GM19025 (cell line): ENCODE data around the gene RBM38.

Experiments
- ATAC-seq: cut with Tn5 transposase; IDR thresholded peaks from one replicate; pipeline ENCODE4 v1.9.1; 2021; ENCODE audit warnings: mild to moderate bottlenecking, low read depth, moderate library complexity; ENCODE audit not compliant: unreplicated experiment

RBM38 gene

DNA sequence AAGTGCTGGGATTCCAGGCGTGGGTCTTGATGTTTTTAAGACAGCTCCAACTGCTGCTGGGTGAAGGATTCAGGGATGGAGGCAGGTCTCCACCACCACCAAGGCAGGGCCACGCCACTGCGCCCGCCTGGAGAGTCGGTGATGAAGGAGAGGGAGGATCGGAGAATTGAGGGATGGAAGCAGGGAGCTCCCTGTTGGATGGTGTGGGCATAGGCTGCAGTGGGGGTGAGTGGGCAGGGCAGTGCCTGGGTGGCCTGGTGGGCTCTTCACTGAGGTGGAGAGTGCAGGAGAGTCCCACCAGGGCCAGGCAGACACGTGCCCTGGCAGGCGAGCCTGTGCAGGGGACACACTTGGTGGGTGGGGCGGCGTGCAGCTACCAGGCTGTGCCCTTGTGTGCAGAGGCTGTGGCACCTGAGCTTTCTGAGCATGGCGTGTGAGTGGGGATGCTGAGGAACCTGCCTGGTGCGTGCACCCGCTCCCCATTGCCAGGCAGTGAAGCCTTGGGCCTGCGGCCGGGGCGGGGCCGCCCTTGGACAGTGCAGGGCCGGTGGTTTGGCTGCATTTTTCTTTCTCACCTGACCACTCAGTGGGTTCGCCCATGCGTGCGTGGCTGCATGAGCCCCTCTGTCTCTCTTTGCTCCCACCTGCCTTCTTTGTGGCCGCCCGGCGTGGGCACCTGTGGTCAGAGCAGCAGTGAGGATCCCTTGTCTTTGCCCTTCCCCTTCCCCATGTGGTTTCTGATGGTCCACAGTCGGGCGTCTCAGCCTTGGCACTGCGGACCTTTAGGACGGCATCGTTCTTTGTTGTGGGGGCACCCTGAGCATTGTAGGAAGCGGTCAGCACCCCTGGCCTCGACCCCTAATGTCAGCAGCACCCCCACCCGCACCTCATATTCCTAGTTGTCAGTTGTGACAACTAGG, 11.3 kb downstream of the RBM38 start:
- no peak for ATAC-seq

DNA sequence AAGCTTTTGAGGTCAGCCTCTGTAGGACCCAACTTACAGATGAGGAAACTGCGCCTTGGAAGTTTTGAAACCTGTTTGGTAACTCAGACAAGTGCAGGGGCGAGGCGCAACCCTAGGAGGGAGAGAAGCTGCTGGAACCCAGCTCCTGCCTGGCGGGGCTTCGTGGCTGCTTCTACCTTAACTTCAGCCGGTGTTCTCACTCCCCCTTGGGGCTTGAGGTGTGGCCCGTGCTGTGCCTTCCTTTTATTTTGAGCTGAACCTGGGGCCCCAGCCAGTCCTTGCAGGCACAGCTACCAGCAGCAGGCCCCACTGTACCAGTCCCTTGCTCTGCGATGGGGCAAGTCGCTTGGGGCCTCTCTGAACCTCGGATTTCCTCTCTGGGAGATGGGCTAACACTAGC, 12.0 kb downstream of the RBM38 start:
- ATAC-seq, result no peak

DNA sequence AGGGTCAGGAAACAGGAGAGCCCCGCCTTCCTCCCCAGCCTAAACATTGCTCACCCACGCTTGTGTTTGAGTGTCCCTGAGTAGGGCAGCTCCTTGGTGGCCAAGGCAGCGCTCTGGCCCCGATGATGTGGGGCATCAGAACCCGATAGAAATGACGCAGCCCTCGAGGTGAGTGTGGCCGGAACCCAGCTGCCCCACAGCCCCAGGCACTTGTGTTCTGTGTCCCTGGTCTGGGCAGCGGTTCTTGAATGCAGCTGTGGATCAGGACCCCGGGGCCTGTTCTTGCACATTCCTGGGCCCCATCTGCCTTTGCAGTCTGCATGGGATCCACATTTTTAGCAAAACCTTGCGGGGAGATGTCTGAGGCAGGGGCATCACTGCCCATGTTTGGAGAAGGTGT, 12.8 kb downstream of the RBM38 start:
- no peak for ATAC-seq

DNA sequence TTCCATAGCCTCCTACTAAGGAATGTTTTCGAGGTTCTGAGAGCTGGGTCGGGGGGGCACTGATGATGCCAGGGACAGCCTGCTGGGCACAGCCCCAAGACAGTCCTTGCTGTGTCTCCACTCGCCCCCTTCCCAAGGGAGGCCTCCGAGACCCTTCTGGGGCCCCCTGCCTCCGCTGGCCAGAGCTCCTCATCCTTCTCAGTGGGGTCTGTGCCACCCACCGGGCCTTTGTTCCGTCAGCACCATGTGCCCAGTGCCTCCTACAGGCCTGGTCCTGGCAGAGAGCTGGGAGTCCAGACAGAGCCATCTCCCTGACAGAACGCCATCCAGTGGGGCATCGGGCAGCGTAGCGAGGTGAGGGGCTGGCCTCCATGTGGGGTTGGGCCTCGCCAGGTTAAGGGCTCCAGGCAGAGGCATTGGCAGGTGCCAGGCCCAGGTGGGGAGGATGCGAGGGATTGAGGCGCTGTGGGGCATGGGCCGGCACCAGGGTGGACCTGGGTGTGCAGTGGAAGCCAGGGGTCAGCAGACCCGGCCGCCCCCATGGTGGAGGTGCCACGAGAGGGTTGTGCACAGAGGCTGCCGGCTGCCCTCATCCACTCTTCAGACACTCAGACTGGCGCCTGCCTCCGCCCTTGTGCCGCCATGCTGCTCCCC, 13.3 kb downstream of the RBM38 start:
- no peak for ATAC-seq

DNA sequence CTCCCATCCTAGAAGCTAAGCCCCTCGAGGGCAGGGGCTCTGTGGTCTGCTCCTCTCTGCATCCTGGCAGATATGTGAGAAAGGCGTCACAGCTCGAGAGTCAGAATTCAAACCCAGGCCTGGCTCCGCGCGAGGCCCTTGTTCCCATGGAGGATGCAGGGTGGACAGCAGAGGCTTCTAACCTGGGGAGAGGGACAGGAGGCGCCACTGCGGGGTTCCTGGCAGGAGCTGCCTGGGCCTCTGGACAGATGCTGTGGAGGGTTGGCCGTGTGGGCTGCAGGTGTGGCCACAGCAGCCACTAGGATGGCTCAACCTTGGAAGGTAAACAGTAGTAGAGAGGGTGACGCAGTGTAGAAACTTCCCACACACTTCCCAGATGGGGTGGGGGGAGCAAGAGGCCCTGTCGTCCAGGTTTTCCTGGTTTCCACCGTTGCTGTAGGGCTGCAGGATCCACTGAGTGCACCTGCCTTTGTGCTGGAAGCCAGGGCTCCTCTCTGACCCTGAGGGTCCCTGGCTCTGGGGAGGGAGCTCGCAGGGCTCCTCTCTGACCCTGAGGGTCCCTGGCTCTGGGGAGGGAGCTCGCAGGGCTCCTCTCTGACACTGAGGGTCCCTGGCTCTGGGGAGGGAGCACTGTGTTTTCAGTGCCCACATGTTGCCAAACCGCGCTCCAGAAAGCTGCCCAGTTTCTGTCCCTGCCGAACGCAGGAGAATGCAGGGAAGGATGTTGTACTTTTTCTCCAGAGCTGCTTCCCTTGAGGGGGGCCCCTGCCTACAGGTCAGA, 14.2 kb downstream of the RBM38 start:
- no peak for ATAC-seq

DNA sequence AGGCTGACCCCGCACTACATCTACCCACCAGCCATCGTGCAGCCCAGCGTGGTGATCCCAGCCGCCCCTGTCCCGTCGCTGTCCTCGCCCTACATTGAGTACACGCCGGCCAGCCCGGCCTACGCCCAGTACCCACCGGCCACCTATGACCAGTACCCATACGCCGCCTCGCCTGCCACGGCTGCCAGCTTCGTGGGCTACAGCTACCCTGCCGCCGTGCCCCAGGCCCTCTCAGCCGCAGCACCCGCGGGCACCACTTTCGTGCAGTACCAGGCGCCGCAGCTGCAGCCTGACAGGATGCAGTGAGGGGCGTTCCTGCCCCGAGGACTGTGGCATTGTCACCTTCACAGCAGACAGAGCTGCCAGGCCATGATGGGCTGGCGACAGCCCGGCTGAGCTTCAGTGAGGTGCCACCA, 16.4 kb downstream of the RBM38 start:
- ATAC-seq, result no peak

DNA sequence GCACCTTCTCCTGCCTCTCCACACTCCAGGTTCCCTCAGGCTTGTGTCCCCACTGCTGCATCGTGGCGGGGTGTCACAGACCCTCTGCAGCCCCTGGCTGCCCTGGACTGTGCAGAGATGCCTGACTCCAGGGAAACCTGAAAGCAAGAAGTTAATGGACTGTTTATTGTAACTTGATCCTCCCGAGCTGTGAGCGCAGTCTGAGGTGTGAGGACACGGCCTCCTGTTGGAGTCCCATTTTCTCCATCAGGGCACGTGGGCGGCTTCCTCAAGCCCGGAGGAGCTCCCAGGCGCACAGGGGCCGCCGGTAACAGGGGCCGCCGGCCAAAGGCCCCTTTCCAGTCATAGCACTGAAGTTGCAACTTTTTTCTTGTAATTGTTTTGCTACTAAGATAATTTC, 16.9 kb downstream of the RBM38 start:
- ATAC-seq, result no peak

DNA sequence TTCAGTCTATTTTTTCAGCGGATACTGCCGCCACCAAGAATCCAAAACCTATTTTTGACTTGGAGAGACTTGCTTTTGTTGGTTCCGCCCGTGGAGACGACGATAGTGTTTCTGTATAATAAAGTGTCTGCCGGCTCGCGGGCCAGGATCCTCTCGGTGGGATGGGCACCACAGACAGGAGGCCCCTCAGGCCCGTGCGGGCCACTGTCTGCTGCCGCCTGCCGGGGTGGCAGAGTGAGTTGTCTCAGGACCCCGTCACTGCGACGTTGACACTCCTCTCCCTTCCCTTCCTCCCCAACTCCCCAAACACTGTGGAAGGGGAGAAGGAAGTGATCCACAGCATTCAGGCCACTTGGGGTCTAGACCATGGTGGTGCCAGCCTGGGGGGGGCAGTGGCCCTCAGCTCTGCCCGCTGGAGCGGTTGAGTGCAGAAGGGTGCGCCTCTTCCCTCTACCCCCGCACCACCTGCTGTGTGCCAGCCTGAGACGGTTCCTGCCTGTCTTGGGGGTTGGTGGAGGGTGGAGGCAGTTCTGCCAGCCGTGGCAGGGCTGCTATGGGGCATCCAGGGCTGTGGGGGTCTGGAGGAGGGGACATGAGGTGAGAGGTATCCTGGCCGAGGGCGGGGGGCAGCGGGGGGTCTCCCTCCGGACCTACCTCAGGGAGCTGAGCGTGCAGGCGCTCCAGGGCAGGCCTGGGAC, 17.5 kb downstream of the RBM38 start:
- no peak for ATAC-seq

DNA sequence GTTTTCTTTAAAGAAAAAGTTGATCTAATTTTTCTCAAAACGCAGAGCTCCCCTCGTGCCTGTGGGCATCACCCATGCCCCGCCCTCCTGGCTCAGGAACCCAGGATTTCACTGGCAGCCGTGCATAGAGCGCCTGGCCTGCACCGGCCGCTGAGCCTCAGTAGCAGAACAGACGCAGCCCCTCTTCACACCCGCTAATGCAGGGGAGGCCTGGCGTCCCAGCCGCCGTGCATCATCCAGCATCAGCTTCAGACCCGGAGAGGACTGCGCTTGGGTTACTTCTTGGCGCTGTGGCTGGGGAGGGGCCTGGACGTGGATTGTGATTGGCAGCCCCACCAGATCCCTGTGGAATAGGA, 18.1 kb downstream of the RBM38 start:
- ATAC-seq, result no peak

DNA sequence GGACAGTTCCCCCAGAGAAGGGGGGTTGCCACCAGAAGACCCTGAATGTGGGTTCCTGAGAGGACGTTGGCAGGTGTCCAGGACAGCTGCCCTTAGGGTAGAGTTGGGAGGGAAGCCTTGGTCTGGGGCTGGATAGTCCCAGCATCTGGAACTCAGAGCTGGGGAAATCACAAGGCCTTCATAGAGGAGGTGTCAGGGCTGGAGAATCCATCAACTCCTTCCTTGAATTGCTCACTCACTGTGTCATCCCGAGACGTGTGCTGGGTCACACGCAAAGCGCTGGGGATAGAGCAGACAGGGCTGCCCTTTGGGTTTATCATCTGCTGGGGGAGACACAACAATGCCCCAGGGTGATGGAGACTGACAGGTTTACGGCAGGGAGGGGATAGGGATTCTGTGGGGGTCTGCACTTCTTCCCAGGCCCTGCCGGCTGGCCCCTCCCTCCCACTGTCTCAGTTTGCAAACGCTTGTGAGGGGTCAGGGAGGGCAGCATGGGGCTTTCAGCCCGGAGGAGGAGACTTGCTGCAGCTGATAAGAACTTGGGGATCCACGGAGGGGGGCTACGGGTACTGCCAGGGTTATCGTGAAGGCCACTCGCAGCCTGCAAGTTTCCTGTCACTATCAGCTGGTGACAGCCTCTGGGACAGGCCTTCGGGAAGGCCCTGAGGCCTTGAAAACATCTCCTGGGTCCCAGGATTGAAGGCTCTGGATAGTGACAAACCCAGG, 18.6 kb downstream of the RBM38 start:
- ATAC-seq, result no peak

DNA sequence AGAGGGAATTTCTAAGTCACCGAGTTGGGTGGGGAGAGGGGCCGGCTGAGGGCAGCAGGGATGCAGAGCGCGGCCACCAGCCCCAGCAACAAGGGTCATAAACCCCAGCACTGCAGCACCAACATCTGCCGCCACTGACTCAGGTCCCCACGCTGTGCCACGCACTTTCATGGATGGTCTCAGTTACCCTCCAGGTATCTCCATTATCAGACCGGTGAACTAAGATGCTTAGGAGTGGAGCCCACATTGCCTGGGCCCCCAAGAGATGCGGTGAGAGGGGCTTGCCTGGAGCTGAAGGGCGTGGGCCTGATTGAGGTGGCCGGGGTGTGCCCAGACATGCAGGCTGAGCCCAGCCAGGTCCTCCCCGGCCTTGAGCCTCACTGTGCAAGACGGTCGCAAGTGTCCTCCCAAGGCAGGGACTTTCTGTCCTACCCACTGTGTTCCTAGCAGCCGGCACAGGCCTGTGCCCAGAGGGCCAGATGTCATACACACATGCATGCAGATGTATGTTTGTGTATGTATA, 19.3 kb downstream of the RBM38 start:
- ATAC-seq, result no peak

DNA sequence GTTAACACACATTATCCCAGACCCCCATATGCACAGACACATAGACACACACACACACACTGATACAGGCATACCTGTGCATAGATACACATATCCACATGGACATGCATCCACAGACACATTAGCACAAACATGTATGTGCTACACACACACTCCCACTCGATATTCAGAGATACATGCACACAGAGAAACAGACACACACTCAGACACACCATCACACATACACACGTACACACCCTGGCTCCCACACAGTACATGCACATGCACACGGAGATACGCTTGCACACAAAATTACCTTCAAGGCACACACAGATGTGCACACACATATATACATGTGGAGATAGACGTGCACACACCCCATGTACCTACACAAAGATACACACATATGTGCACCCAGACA, 19.7 kb downstream of the RBM38 start:
- ATAC-seq, result no peak

DNA sequence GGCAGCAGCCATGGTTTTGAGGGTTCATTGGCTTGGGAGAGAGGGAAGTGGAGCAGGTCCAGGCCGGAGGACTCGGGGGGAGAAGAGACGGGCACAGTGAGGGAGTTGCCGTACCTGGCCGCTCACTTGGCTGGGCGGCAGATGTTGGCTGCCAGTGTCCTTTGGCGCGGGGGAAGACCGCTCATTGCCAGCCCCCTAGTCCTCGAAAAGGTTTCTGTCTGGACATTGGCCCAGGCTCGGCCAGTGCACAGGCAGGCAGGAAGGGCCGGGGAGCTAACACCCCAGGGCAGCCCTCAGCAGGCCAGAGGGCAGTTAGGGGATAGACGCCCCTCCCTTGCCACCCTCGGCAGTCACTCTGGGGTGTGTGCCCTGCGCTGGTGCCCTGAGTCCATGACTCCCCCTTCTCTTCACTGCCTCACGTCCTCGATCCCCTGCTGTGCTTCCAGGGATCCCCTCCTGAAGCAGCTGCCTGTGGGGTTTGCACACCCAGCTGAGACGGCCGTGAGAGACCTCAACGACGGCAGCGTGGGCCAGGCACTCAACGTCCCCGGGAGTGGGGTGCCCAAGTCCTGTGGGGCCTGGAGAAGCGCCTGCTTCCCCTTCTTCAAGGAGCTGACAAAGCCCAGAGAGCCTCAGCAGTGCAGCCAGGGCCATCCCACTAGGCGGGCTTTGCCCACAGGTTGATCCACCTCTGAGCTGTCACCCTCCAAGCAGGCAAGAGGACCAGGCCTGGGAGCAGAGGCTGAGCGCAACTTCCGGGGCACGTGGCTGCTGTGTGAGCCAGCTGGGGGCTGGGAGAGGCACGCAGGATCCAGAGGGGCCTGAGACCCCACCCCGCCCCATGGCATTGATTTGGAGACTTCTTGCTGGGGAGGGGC, 20.4 kb downstream of the RBM38 start:
- no peak for ATAC-seq

DNA sequence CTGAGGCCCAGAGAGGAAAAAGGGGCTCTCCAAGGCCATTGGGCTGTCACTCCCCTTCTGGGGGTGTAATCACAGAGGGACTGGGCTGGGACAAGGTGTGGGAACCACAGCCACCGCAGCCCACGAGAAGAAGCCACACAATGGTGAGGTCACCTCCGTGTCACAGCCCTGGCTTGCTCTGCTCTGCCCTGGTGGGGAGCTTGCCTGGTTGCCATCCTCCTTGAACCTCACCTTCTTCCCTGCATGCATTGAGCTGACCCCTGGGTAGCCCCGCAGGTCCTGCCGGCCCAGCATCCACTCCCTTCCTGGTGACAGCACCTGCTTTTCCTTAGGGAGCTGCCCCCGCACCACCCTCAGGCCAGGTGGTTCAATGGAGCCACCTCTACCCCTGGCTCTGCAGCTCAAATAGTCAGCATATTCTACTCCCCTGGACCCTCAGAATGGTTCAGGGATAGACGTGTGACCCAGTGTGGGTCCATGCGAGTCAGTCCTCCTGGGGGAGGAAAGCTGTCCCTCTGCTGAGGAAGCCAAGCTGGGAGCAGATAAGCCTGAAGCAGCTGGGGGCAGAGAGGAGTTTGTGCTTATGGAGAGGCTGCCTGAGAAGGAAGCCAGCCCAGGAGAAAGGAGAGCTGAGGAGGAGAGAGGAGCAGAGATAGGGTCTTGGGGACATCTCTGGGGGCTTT, 21.3 kb downstream of the RBM38 start:
- ATAC-seq, result no peak

DNA sequence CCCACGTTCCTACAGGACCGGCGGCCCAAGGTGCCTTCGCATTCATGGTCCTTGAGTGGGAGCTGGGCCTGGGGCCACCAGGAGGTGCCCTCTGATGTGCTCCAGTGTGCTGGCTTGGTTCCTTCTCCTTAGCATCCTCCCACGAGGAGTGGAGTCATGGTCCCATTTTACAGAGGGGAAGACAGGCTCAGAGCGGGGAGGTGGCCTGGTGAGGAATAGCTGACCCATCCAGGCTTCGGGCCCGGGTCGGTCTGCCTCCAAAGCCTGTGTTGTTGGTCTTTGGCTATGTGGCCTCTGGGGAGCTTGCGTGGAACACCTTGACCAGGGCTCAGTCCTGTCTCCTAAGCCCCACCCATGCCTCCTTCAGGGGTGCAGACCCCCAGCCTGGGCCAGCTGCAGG, 22.8 kb downstream of the RBM38 start:
- ATAC-seq, result no peak

DNA sequence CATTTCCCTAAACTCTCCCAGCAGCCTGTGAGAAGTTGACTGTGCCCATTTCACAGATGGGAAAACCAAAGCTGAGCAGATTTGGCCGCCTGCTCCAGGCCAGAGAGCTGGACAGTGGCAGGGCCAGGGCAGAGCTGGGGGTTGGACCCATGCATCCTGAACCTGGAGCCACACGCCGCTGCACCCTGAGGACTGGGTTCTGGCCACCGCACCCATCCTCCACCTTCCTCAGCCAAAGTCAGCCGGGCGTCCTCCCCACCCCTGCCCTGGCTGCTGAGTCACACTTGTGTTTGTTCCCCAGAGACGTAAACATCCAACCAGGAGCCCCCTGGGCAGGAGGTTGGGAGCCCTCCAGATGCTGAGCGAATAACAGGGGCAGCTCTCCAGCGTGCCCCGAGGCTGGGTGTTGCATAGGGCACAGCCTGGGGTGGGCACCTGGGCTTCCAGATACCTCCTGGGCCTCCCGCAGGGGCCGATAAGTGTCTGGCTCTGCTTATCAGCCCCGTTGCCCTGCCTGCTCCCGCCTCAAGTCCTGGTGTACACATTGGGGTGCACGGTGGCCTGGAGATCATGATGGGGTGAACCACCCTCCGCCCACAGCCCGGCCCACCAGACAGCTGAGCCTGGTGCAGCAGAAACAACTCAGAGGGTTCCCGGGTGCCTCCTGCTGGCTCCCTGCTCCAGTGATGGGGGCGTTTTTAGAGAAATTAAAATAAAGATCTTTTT, 23.8 kb downstream of the RBM38 start:
- no peak for ATAC-seq

DNA sequence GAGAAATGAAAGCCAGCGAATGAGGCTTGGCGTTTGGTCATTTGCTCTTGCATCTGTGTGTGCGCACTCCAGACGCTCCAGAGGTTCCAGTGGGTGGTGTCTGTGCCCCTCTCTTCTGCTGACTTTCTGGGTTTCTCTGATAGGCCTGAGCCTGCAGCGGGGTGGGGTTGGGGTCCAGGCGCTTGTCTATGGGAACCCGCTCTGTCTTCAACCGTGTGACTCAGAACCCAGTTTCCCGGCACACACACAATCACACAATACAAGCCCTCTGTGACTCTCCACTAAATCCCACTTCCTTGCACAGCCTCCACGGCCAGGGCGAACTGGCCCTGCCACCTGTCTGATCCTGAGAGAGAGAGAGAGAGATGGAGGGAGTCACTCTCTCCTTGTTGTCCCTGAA, 24.6 kb downstream of the RBM38 start:
- no peak for ATAC-seq
